Thyroid gland (tissue), 4 donors: ENCODE data around the gene STIL.

ENCODE experiments used
- CTCF ChIP-seq, 6 experiments: fragments of 200-600 bp in 3 of 6; fragments of 450-650 bp in 3 of 6; sonication (generic) in 3 of 6; IDR thresholded peaks; one replicate each; pipeline ENCODE4 v1.5.1; 2016 to 2019; ENCODE audit warnings: antibody characterized with exemption in 6 of 6, mild to moderate bottlenecking in 2 of 6, inconsistent platforms in 1 of 6, moderate library complexity in 1 of 6
- POLR2A ChIP-seq, 2 donors: fragments of 450-650 bp; IDR thresholded peaks; one replicate each; pipeline ENCODE4 v1.6.1; 2017; ENCODE audit warnings: antibody characterized with exemption in 2 of 2, mild to moderate bottlenecking in 2 of 2, moderate library complexity in 1 of 2

- TF ChIP-seq CTCF (IDR thresholded peaks at IDR 0.05) (no peak), POLR2A (IDR thresholded peaks at IDR 0.05) (no peak)
Measured at GRCh38 chr1:47201179-47201578, 112.8 kb downstream of the STIL start.
